NCI-H2107 (cell line): ENCODE results near the gene MRPL2.
"Not testable (repeated sequence)": the region's sequence is repeated elsewhere in the genome, so short reads cannot be mapped to it uniquely, and the experiment has no call there.

ENCODE experiments used
- DNase-seq: peaks from one replicate; lab custom pipeline; 2025; lab: John Stamatoyannopoulos, UW

Gene MRPL2

DNA sequence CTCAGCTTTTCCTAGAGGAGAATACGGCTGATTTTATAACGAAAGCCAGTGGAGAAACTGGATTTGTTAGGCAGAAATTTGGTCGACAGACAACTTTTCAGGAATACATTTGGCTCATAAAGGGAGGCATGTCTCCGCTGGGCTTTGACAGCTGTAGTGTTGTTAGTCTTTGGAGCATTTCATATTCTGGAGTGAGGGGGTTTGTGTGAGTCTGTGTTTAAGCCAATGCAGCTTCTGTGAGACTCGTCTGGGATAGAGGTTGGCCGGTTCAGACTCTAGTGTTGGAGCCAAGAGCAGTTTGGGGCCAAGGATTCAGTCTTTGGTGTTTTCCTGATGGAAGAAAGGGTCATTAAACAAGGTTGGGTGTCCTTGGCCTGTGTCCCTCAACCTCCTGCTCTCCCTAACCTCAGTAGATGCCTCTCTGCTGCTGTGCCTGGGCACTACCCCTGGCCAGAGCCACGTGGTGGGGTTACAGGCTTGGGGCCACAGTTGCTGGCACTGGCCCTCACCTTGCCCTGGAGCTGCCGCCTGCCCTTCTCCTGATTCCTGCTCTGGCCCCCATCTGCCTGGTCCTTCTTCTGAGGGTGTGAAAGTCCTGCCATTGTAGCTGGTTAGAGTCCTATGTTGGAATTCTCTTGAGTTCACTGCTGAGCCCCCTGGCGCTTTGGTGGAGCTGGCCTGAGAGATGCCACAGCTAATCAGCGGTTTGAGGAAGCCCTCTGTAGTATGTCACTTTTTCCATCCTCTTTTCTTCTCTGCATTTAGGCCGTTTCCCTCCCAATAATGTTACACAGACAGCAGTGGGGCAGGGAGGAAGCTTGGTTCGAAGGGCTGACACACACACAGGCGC, 23.8 kb upstream of the MRPL2 start:
- DNase-seq, result no peak

DNA sequence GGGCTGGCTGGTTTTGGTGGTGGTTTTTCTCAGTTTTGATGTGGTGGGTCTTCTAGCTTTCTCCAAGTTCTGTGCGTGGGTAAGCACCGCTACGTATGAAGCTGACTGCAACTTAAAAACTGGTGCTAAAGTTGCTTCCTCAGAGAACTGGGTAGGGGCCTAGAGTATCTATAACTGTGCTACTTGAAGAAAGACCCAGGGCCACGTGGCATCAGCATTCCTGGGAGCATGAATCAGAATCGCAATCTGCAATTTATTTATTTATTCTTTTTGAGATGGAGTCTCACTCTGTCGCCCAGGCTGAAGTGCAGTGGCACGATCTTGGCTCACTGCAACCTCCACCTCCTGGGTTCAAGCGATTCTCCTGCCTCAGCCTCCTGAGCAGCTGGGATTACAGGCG, 22.7 kb upstream of the MRPL2 start:
- not testable (repeated sequence) for DNase-seq

DNA sequence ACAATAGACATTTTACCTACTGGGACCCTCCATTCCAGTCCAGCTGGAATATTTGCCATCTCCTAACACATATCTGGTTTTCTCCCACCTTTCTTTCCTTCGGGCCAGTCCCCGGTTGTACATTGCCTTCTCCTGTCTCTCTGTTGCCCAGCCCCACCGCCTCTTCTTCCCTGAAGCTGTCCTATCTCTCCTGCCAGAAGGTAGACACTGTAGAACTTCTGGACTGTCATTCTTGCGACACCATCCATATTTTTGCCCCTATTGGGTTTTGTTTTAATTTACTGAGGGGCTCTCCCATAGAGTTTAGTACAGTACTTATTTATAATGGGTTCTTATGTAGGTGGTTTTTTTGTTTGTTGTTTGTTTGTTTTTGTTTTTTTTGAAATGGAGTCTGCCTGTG, 21.8 kb upstream of the MRPL2 start:
- DNase-seq, result no peak

DNA sequence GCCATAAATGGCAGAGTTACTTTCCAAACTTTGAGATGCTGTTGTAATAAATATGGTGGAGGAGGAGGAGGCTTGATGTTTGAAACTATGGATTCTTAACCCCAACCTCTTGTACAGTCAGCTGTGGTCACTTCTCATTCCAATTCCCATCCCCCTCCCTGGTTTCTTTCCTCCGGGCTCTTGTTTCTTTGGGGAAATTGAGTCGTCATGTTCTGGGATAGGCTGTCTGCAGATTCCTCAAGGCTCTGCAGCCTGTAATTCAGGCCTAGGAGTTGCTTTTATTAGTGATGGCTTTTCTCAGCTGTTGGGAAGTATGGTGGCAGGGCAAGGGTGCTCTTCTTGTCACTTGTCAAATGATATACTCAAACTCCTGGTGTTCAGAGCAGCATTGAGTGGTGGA, 19.5 kb upstream of the MRPL2 start:
- no peak for DNase-seq

DNA sequence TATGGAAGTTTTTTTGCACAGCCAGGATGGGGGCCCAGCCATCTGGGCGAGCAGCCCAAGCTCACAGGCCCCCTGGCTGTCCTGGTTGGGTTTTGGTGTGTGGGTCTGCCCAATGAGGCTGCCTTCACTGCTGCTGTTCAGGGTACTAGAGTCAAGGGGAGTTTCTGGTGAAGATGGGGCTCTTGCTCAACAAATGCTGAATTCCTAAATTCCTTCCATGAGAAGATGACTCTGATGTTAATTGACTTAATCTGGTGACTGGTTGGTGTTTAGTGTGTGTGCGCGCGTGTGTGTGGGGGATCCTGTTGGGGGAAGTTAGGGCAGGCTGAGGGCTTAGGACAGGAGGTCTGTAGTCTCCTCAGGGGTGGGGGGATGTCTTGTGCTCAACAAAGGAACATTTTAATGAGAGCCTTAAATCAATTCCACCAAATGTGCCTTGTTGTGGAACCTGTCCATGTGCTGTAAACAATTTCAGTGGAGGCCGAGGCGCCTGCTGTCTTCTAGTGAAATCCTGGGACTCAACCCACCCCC, 18.8 kb upstream of the MRPL2 start:
- DNase-seq, result no peak

DNA sequence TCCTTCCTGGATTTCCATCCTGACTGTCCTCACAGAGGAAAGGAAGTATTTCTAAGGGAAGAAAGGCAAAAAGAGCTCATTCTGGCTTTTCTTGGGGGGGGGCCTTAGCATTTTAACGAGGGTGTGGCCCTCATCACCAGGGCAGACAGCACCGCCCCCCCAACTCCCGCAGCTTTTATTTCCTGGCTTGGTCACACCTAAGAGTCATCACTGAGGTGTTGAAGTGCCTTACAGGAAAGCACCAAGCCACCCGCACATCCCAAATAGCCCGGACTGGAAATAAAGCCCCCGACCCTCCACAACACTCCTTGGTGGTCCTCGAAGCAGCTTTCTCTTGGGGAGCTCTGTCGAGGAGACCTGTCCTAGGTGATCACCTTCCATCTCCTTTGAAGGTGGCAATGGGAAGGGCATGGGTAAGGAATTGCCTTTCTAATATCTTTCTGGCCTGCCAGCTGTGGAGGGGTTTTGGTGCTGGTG, 18.1 kb upstream of the MRPL2 start:
- DNase-seq, result no peak

DNA sequence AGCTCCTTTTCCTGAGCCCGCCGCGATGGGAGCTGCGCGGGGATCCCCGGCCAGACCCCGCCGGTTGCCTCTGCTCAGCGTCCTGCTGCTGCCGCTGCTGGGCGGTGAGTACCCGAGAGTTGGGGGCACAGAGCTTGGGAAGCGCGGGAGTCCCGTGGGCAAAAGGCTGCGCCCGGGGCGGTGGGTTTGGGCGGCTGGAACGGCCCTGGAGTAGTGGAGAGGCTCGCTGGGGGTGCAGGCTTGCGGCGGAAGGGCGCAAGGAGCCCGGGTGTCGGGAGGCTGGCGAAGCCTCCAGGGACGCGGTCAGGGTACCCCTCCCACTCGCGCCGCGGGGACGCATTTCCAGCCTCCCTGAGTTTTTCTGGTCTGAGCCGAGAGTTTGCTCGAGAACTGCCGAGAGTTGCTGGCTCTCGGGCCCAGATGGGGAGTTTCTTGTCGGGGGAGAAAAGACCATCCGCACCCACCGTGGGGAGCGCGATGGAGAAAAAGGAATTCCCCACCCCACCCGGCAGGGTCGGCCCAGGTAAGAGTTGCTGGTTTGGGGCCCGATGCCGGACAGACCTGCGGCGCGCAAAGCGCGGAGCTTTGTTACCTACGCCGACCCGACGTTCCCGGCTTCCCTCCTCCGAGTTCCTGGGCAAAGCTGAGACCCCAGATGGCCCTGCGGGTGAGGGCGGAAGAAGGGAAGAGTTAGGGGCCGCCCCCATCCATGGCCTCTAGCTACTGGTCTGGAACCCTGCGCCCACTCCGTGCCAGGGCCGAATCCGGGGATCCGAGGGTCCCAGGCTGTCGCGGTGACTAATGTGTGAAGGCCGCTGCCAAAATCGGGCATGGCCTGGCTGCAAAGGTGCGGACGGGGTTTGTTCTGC, 17.5 kb upstream of the MRPL2 start:
- no peak for DNase-seq

DNA sequence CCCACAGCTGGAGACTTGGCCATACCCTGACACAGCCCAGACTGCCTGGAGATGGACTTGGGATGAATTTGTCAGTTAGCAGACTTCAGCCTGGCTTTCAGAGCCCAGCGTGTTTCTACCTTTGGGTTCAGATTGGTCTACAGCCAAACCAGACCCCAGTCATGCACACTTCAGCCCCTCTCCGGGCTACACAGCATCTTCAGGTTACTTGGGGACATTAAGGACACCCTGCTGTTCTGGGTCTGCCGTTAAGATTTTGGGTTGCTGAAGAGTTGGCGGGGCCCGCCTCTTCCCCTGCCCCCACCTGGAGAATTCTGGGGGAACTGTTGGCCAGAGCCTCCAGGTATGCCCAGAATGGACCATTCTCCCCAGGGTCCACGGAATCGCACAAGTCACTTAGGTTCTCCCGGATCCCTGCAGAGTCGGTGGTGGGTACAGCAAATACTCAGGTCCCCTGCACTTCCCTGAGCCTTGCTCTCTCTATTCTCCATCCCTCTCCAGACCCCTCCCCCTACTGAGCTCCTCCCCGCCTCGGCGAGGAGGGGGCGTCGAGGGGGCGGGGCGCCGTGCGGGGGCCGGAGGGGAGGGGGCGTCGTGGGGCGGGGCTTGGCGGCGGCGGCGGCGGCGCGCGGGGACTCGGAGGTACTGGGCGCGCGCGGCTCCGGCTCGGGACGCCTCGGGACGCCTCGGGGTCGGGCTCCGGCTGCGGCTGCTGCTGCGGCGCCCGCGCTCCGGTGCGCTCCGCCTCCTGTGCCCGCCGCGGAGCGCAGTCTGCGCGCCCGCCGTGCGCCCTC, 16.6 kb upstream of the MRPL2 start, which contains the start of gene PTK7:
Gene PTK7 (plus strand): TSS at position 645 of the 794 bp plus-strand sequence. CDS start 175 bp downstream, outside the sequence.
- DNase-seq, result peak; percentile 35

DNA sequence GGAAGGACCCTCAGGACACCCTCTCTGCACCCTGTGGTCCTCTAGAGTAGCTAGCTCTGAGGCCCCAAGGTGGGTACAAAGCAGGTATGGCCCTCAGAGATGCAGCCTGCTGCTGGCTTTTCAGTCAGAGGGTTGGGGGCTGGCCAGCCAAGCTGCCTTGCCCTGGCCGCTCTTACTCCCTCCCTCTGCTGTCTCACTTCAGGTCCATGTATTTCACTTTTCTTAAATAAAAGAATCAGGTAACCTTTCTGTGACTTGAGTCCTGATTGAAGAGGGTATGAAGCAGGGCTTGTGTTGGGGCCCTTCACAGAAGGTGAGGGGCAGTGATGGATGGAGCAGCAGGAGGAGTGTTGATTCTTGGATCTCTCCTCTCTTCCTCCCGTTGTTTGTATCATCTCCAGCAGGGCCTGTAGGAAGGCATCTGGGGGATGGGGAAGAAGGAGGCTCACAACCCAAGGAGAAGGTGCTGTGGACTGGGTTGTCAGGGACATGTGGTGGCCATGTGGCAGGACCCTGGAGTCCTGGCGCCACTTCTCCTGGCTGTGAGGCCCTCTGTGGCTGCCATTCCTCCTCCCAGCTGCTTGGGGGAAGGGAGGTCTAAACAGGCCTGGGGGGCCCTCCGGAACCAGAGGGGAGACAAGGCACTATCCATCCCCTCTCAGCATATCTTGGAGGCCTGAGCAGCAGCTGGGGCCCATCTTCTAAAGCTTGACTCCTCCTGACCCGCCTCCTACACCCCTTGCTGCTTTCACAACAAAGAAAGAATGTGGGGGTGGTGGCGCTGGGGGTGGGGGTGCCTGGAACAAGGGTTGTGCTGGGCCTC, 15.8 kb upstream of the MRPL2 start:
- DNase-seq, result no peak

DNA sequence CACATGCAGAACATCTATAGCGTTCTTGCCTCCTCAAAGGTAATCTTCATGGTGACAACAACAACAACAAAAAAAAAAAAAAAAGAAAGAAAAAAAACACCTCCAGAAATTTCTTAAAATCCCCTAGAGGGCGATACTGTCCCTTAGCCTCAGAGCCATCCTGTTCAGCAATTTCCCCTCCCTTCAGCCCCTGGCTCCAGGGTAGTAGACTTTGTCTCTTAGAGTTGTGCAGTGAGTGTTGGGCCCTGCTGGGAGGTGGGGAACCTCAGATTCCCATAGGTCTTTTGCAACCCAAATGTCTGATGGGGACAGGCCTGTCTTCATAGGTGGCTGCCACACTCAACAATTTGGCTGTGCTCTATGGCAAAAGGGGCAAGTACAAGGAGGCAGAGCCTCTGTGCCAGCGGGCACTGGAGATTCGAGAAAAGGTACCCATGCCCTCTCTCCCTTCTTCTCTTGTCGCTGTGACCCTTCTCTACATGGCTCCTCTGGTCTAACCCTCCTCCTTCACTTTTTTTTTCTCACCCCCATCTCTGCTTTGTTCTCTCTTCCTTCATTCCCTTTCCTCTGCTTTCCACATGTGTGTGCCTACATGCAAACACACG, 10.9 kb upstream of the MRPL2 start:
- no peak for DNase-seq

DNA sequence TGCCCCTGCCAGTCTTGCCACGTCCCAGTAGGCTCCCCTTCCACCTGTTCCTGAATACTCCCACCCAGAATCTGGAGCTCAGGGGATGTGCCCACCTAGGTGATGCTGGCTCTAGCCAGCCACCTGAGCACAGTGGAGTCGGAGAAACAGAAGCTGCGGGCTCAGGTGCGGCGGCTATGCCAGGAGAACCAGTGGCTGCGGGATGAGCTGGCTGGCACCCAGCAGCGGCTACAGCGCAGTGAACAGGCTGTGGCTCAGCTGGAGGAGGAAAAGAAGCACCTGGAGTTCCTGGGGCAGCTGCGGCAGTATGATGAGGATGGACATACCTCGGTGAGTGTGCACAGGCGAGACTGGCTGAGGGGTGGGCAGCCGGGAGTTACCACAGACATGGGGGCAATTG, 3.6 kb upstream of the MRPL2 start:
- no peak for DNase-seq

DNA sequence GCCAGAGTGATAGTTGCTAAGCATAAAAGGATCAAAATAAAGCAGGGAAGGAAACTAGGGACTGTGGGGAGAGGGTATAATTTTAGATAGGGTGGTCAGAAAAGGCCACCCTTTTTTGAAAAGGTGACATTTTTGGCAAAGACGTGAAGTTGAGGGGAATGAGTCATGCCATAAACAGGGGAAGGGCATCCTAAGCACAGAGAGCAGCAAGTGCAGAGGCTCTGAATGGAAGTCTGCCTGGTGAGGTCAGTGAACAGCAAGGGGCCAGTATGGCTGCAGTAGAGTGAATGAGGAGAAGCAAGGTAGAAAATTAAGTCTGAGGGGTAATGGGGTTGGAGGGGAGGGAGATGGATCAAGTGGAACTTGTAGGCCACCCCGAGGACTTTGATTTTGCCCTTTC, 2.6 kb upstream of the MRPL2 start:
- no peak for DNase-seq

DNA sequence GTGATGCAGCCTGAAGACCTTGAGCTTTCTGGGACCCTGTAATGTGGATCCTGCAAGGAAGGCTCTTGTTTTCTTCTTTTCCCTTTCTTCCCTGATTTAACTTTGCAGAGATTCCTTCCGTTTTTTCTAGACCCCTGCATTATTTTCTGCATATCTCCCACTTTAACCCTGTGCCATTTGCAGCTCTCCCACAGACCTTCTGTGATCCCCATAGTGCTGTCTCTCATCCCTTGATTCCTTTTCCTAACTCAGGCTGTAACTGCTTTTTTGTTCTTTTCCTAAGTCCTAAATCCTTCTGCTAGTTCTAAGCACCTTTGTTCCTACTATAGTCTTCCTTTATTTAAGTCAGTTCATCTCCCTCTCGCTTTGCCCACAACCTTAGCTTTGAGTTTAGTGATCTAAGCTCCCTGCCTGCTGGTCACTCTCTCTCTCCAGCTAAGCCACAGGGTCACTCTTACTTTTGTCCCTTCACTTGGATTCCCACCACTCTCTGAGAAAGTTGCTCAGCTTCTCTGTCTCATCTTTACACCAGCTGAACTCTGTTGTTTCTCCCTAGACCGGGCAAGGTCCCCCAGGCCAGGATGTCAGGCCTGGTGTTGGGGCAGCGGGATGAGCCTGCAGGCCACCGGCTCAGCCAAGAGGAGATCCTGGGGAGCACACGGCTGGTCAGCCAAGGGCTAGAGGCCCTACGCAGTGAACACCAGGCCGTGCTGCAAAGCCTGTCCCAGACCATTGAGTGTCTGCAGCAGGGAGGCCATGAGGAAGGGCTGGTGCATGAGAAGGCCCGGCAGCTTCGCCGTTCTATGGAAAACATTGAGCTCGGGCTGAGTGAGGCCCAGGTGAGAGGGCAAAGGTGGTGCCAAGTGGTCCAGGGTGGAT, 1.8 kb upstream of the MRPL2 start:
- no peak for DNase-seq

DNA sequence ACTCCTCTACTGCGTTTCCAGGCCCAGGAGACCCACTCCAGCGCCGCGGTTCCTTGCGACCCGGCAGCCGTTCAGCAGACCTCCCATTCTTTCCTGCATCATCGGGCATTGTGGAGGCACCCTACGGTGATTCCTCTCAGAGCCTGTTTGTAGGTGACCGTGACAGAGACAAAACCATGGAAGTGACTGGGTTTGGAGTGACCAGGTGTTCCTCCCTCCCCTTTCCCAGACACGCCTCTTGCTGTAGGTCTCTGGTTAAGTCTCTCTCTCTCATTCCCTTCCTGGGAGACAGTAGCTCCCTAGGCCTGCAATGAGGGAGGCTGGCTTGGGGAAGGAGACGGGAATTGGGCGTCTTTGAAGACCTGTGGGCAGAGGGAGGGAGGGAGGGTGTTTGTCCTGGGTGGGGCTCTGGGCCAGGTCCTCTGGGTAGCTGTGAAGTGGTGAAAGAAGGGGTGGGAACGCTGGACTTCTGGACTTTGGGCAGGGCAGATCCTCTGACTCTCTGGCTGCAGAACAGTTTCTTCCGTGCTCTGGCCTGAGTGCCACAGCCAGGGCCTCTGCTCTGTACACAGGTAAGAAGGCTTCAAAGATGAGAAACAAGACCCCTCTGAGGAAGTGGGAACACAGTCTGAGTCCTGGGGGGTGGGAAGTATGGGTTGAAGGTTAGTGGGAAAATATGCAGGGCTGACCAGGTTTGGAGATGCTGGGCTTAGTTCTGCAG, 960 bp upstream of the MRPL2 start:
- DNase-seq, result no peak

DNA sequence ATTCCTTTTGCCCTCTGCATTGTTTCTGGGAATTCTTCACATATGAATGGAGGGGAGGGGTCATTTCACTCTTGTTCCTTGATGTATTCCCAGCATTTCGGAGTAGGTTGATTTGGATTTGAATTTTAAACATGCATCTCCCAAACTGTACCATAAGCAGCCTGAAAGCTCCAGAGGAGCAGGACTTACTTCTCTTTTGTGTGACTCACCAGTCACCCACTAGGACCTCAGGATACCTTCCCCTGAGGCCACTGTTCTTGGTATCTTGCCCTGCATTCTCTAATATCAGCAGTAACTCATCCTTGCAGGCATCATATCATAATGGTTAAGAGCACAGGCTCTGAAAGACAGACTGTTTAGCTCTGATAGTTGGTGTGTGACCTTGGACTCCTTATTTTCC, 703 bp downstream of the MRPL2 start:
- no peak for DNase-seq

DNA sequence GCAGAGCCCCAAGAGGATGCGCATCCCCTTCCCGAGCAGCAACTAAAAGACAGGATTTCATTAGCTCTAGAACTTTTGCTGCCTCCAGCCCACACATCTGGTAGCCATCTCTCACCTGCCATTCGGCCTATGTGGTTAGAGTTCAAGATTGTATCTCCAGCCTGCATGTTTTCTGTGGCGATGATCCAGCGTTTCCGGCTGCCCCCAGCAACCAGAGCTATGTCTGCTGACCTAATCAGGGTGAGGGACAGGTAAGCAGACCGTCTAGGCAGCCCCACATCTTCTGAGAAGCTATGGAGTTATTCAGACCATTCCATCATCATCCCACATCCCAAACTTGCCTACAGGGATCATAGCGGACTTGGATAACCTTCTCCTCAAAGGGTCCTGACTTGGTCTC, 3.3 kb downstream of the MRPL2 start:
- DNase-seq, result no peak

DNA sequence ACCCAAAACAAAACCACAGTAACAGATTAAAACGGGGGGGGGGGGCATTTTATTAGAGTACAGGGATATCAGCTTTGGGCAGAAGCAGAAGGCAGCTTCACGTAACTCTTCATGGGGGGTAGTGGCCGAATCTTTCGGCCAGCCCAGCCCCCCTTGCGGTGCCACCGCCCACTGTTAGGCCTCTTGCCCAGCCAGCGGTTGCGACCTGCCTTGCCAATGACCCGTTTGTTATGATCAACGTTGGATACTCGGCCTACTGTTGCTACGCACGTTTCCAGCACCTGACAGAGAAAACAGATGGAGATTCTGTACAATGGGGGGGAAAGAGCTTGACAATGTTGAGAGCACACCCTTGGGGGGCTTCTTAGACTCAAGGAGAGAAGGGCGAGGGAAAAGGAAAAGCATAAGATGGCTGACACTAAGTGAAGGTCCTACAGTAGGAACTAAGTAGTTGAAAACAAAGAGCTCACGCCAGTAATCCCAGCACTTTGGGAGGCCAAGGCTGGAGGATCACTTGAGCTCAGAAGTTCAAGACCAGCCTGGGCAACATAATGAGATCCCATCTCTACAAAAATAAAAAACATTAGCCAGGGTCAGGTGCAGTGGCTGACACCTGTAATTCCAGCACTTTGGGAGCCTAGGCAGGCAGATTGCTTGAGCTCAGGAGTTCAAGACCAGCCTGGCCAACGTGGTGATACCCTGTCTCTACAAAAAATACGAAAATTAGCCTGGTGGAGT, 4.9 kb downstream of the MRPL2 start:
- no peak for DNase-seq

DNA sequence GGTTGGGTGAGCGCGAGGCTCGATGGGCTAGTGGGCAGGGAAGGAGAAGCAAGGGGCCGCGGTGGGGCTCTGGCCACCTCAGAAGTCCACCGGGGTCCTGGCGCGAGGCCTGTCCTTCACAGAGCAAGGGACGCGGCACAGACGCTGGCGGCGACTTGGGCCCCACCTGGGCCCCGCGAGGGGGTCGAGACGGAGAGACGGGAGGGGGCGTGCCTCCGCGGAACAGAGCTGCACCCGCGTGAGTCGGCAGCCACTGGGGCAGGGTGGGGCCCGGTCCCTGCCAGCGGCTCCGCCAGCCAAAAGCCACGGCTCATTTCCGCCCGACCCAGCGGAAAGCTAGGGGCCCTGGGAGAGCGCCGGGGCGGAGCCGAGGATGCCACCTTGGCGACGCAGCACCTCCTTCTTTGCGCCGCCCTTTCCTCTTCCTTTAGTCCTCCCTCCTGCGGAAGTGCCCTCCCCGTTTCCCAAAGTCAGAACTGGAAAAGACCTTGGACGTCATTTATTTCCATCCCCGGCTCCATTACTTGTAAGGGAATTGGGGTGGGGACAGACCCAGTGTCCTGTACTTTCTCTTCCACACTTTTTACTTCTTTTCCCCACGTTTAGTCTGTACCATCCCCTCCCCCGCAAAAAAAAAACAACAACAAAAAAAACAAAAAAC, 5.6 kb downstream of the MRPL2 start, which contains the start of gene CUL7:
Gene CUL7 (minus strand): TSS at position 307 of the 661 bp plus-strand sequence. CDS start 1,063 bp downstream, outside the sequence.
- DNase-seq, result peak; percentile 41
